ENCODE measurements around the gene ST6GAL2.

ST6GAL2 gene

GRCh38 chr2:106782681-106783080 lies 103.3 kb downstream of the ST6GAL2 start:
- TF ChIP-seq GABPA (IDR thresholded peaks at IDR 0.05; ENCODE audit: low read depth) (no peak), REST (IDR thresholded peaks at IDR 0.05; ENCODE audit: insufficient replicate concordance, low read depth) (no peak), POLR2AphosphoS5 (IDR thresholded peaks at IDR 0.05; ENCODE audit: low read depth) (no peak), CTCF (IDR thresholded peaks at IDR 0.05; ENCODE audit: insufficient read depth, low read length) (no peak), SPI1 (IDR thresholded peaks at IDR 0.05; ENCODE audit: borderline replicate concordance, low read depth) (no peak)
- no peaks in the 10 kb centered on the region for H3K27me3 ChIP-seq (ENCODE audit: insufficient read depth, poor library complexity, severe bottlenecking)
- no peak for DNase-seq (ENCODE audit: low read depth in 1 of 2, low spot score in 1 of 2)
- H3K4me3 ChIP-seq (replicated peaks; ENCODE audit: insufficient read depth, low read length): no peak overlapping the region
- no peak overlapping the region for H3K27ac ChIP-seq (replicated peaks)

GRCh38 chr2:106781196-106781595 lies 104.8 kb downstream of the ST6GAL2 start:
- no peak overlapping the region for H3K4me3 ChIP-seq (replicated peaks; ENCODE audit: insufficient read depth, low read length)
- no peak overlapping the region for H3K27ac ChIP-seq (replicated peaks)
- TF ChIP-seq REST (IDR thresholded peaks at IDR 0.05; ENCODE audit: insufficient replicate concordance, low read depth) (no peak), SPI1 (IDR thresholded peaks at IDR 0.05; ENCODE audit: borderline replicate concordance, low read depth) (no peak), GABPA (IDR thresholded peaks at IDR 0.05; ENCODE audit: low read depth) (no peak), POLR2AphosphoS5 (IDR thresholded peaks at IDR 0.05; ENCODE audit: low read depth) (no peak), CTCF (IDR thresholded peaks at IDR 0.05; ENCODE audit: insufficient read depth, low read length) (no peak)
- no peaks in the 10 kb centered on the region for H3K27me3 ChIP-seq (ENCODE audit: insufficient read depth, poor library complexity, severe bottlenecking)
- DNase-seq (ENCODE audit: low read depth in 1 of 2, low spot score in 1 of 2): no peak

- TF ChIP-seq GABPA (IDR thresholded peaks at IDR 0.05; ENCODE audit: low read depth) (no peak), SPI1 (IDR thresholded peaks at IDR 0.05; ENCODE audit: borderline replicate concordance, low read depth) (no peak), CTCF (IDR thresholded peaks at IDR 0.05; ENCODE audit: insufficient read depth, low read length) (no peak), POLR2AphosphoS5 (IDR thresholded peaks at IDR 0.05; ENCODE audit: low read depth) (no peak), REST (IDR thresholded peaks at IDR 0.05; ENCODE audit: insufficient replicate concordance, low read depth) (no peak)
- DNase-seq (ENCODE audit: low read depth in 1 of 2, low spot score in 1 of 2): no peak
- Histone ChIP-seq H3K4me3 (replicated peaks; ENCODE audit: insufficient read depth, low read length) (no peak overlapping the region), H3K27me3 (ENCODE audit: insufficient read depth, poor library complexity, severe bottlenecking) (no peaks in the 10 kb centered on the region), H3K27ac (replicated peaks) (no peak overlapping the region)
These were observed 114.2 kb downstream of the ST6GAL2 start for GRCh38 chr2:106771811-106772210.
